Measurements from ENCODE around the gene OSBP2. TPM values are rescaled to one million over a fixed set of nuclear protein-coding genes. Genes with fewer than 3 reads are reported as not detected.
"Not testable (repeated sequence)": the region's sequence is repeated elsewhere in the genome, so short reads cannot be mapped to it uniquely, and the experiment has no call there.

OSBP2 gene
- total RNA-seq, 2 donors from 2014 or later, result 1.1 to 9.4 TPM

- H3K9me3 ChIP-seq (ENCODE audit: control insufficient read depth, low read length, poor library complexity, severe bottlenecking), result no peaks in the 10 kb centered on the region
- H3K27me3 Mint-ChIP-seq, result no peaks in the 10 kb centered on the region
- H3K4me1 Mint-ChIP-seq, result peaks cover 29% of the 10 kb centered on the region
- peak overlapping the region; percentile 91 for H3K27ac Mint-ChIP-seq
- no peaks in the 10 kb centered on the region for H3K36me3 Mint-ChIP-seq (ENCODE audit: low read depth)
- ATAC-seq (no peak), DNase-seq (no peak)
- peak overlapping the region; percentile 94 for H3K4me3 Mint-ChIP-seq
Measured at GRCh38 chr22:30667107-30667493, 27.6 kb upstream of the OSBP2 start.

GRCh38 chr22:30667494-30668385 is 26.9 kb upstream of the OSBP2 start, which contains the start of gene DUSP18:
DUSP18 (minus strand) TSS chr22:30667875; CDS start chr22:30664003, 3,872 bp downstream.
- DNase-seq, result peak; percentile 90 to 93 (median 92)
- H3K4me1 Mint-ChIP-seq, result peaks cover 27% of the 10 kb centered on the region
- H3K9me3 ChIP-seq (ENCODE audit: control insufficient read depth, low read length, poor library complexity, severe bottlenecking), result no peaks in the 10 kb centered on the region
- H3K27me3 Mint-ChIP-seq, result no peaks in the 10 kb centered on the region
- H3K4me3 Mint-ChIP-seq, result peak within 1 kb of the TSS; percentile 94
- no peaks in the 10 kb centered on the region for H3K36me3 Mint-ChIP-seq (ENCODE audit: low read depth)
- peak within 1 kb of the TSS; percentile 91 for H3K27ac Mint-ChIP-seq
- ATAC-seq, result peak; percentile 93

GRCh38 chr22:30668386-30668710 is 26.3 kb upstream of the OSBP2 start:
- H3K9me3 ChIP-seq (ENCODE audit: control insufficient read depth, low read length, poor library complexity, severe bottlenecking), result no peaks in the 10 kb centered on the region
- Mint-ChIP-seq H3K27ac (peak overlapping the region; percentile 91), H3K36me3 (ENCODE audit: low read depth) (no peaks in the 10 kb centered on the region), H3K4me3 (peak overlapping the region; percentile 94), H3K27me3 (no peaks in the 10 kb centered on the region), H3K4me1 (peaks cover 25% of the 10 kb centered on the region)
- DNase-seq, result no peak
- no peak for ATAC-seq

GRCh38 chr22:30671071-30671470 is 23.6 kb upstream of the OSBP2 start:
- Mint-ChIP-seq H3K27me3 (peaks cover 2% of the 10 kb centered on the region), H3K27ac (no peak overlapping the region), H3K4me1 (peaks cover 15% of the 10 kb centered on the region), H3K4me3 (no peak overlapping the region), H3K36me3 (ENCODE audit: low read depth) (no peaks in the 10 kb centered on the region)
- DNase-seq (no peak), ATAC-seq (no peak)
- H3K9me3 ChIP-seq (ENCODE audit: control insufficient read depth, low read length, poor library complexity, severe bottlenecking), result no peaks in the 10 kb centered on the region

GRCh38 chr22:30673136-30673535 is 21.5 kb upstream of the OSBP2 start:
- Mint-ChIP-seq H3K36me3 (ENCODE audit: low read depth) (no peaks in the 10 kb centered on the region), H3K4me3 (no peak overlapping the region)
- ATAC-seq, result no peak

GRCh38 chr22:30674482-30674881 is 20.2 kb upstream of the OSBP2 start:
- peaks cover 5% of the 10 kb centered on the region for H3K4me1 Mint-ChIP-seq
- H3K27ac Mint-ChIP-seq, result no peak overlapping the region
- no peak for DNase-seq
- no peak for ATAC-seq
- no peaks in the 10 kb centered on the region for H3K36me3 Mint-ChIP-seq (ENCODE audit: low read depth)
- H3K9me3 ChIP-seq (ENCODE audit: control insufficient read depth, low read length, poor library complexity, severe bottlenecking), result no peaks in the 10 kb centered on the region
- peaks cover 34% of the 10 kb centered on the region for H3K27me3 Mint-ChIP-seq
- no peak overlapping the region for H3K4me3 Mint-ChIP-seq

More at GRCh38 chr22:30673136-30673535, 21.5 kb upstream of the OSBP2 start:
- Mint-ChIP-seq H3K4me1 (peaks cover 7% of the 10 kb centered on the region), H3K27me3 (peaks cover 23% of the 10 kb centered on the region), H3K27ac (no peak overlapping the region)
- H3K9me3 ChIP-seq (ENCODE audit: control insufficient read depth, low read length, poor library complexity, severe bottlenecking), result no peaks in the 10 kb centered on the region
- DNase-seq, result no peak

- H3K27ac Mint-ChIP-seq, result no peak overlapping the region
- DNase-seq, result no peak
- ATAC-seq, result no peak
- no peaks in the 10 kb centered on the region for H3K9me3 ChIP-seq (ENCODE audit: control insufficient read depth, low read length, poor library complexity, severe bottlenecking)
- no peak overlapping the region for H3K4me3 Mint-ChIP-seq
- peaks cover 5% of the 10 kb centered on the region for H3K4me1 Mint-ChIP-seq
- H3K27me3 Mint-ChIP-seq, result peaks cover 36% of the 10 kb centered on the region
- H3K36me3 Mint-ChIP-seq (ENCODE audit: low read depth), result no peaks in the 10 kb centered on the region
Measured at GRCh38 chr22:30675436-30675835, 19.2 kb upstream of the OSBP2 start.

- H3K27ac Mint-ChIP-seq, result peak overlapping the region; percentile 45
- H3K27me3 Mint-ChIP-seq, result peaks cover 36% of the 10 kb centered on the region
- not testable (repeated sequence) for ATAC-seq; H3K4me3 Mint-ChIP-seq; H3K9me3 ChIP-seq (ENCODE audit: control insufficient read depth, low read length, poor library complexity, severe bottlenecking); DNase-seq; H3K36me3 Mint-ChIP-seq (ENCODE audit: low read depth); H3K4me1 Mint-ChIP-seq
Measured at GRCh38 chr22:30676565-30676964, 18.1 kb upstream of the OSBP2 start.

- not testable (repeated sequence) for H3K27ac Mint-ChIP-seq; DNase-seq; H3K4me1 Mint-ChIP-seq; H3K9me3 ChIP-seq (ENCODE audit: control insufficient read depth, low read length, poor library complexity, severe bottlenecking); H3K4me3 Mint-ChIP-seq; ATAC-seq; H3K36me3 Mint-ChIP-seq (ENCODE audit: low read depth)
- H3K27me3 Mint-ChIP-seq, result peaks cover 37% of the 10 kb centered on the region
Measured at GRCh38 chr22:30679895-30680690, 14.6 kb upstream of the OSBP2 start.

GRCh38 chr22:30680991-30681770 is 13.5 kb upstream of the OSBP2 start:
- H3K4me3 Mint-ChIP-seq, result no peak overlapping the region
- peaks cover 38% of the 10 kb centered on the region for H3K27me3 Mint-ChIP-seq

GRCh38 chr22:30681831-30682230 is 12.8 kb upstream of the OSBP2 start:
- no peaks in the 10 kb centered on the region for H3K9me3 ChIP-seq (ENCODE audit: control insufficient read depth, low read length, poor library complexity, severe bottlenecking)
- ATAC-seq, result no peak
- no peak for DNase-seq
- H3K27me3 Mint-ChIP-seq, result peaks cover 32% of the 10 kb centered on the region
- no peak overlapping the region for H3K4me3 Mint-ChIP-seq
- peaks cover 3% of the 10 kb centered on the region for H3K4me1 Mint-ChIP-seq
- H3K27ac Mint-ChIP-seq, result no peak overlapping the region
- H3K36me3 Mint-ChIP-seq (ENCODE audit: low read depth), result no peaks in the 10 kb centered on the region

More at GRCh38 chr22:30680991-30681770, 13.5 kb upstream of the OSBP2 start:
- DNase-seq (no peak), ATAC-seq (no peak)
- H3K9me3 ChIP-seq (ENCODE audit: control insufficient read depth, low read length, poor library complexity, severe bottlenecking), result no peaks in the 10 kb centered on the region
- Mint-ChIP-seq H3K27ac (no peak overlapping the region), H3K36me3 (ENCODE audit: low read depth) (no peaks in the 10 kb centered on the region), H3K4me1 (peaks cover 5% of the 10 kb centered on the region)

- peaks cover 5% of the 10 kb centered on the region for H3K27me3 Mint-ChIP-seq
- no peak overlapping the region for H3K4me3 Mint-ChIP-seq
- no peaks in the 10 kb centered on the region for H3K36me3 Mint-ChIP-seq (ENCODE audit: low read depth)
- no peaks in the 10 kb centered on the region for H3K9me3 ChIP-seq (ENCODE audit: control insufficient read depth, low read length, poor library complexity, severe bottlenecking)
- ATAC-seq (no peak), DNase-seq (no peak)
- H3K27ac Mint-ChIP-seq, result no peak overlapping the region
- H3K4me1 Mint-ChIP-seq, result no peaks in the 10 kb centered on the region
Measured at GRCh38 chr22:30685178-30685577, 9.5 kb upstream of the OSBP2 start.

GRCh38 chr22:30687358-30687757 is 7.3 kb upstream of the OSBP2 start:
- H3K9me3 ChIP-seq (ENCODE audit: control insufficient read depth, low read length, poor library complexity, severe bottlenecking), result no peaks in the 10 kb centered on the region
- DNase-seq (no peak), ATAC-seq (no peak)
- Mint-ChIP-seq H3K4me1 (no peaks in the 10 kb centered on the region), H3K4me3 (no peak overlapping the region), H3K36me3 (ENCODE audit: low read depth) (no peaks in the 10 kb centered on the region), H3K27ac (no peak overlapping the region), H3K27me3 (peaks cover 5% of the 10 kb centered on the region)

All from T-helper 17 cell (primary cell).